ENCODE data around the gene PPM1H.

PPM1H gene

GRCh38 chr12:62751810-62752155, 183.2 kb downstream of the PPM1H start:
- Histone ChIP-seq H3K36me3 (replicated peaks) (no peaks in the 10 kb centered on the region), H3K27me3 (replicated peaks) (no peaks in the 10 kb centered on the region), H3K4me3 (ENCODE audit: low read depth, low read length) (no peak overlapping the region), H3K27ac (no peak overlapping the region)
- DNase-seq, result no peak
- in situ Hi-C loops (cut with HindIII; ENCODE audit: low pct_ligation_motif_present, low sequenced_read_pairs), result no loop called here
- no peak for TF ChIP-seq CTCF (IDR thresholded peaks at IDR 0.05; ENCODE audit: low read depth, low read length, missing control alignments)

- in situ Hi-C loops (cut with HindIII; ENCODE audit: low pct_ligation_motif_present, low sequenced_read_pairs), result no loop called here
- no peaks in the 10 kb centered on the region for H3K36me3 ChIP-seq (replicated peaks)
- H3K4me3 ChIP-seq (ENCODE audit: low read depth, low read length), result no peak overlapping the region
- TF ChIP-seq CTCF (IDR thresholded peaks at IDR 0.05; ENCODE audit: low read depth, low read length, missing control alignments), result no peak
- no peaks in the 10 kb centered on the region for H3K27me3 ChIP-seq (replicated peaks)
- H3K27ac ChIP-seq, result no peak overlapping the region
- no peak for DNase-seq
Measured at GRCh38 chr12:62750941-62751809, 183.8 kb downstream of the PPM1H start.

- no peak for TF ChIP-seq CTCF (IDR thresholded peaks at IDR 0.05; ENCODE audit: low read depth, low read length, missing control alignments)
- DNase-seq, result no peak
- no peaks in the 10 kb centered on the region for H3K36me3 ChIP-seq (replicated peaks)
- H3K27me3 ChIP-seq (replicated peaks), result no peaks in the 10 kb centered on the region
- no peak overlapping the region for H3K27ac ChIP-seq
- H3K4me3 ChIP-seq (ENCODE audit: low read depth, low read length), result no peak overlapping the region
- in situ Hi-C loops (cut with HindIII; ENCODE audit: low pct_ligation_motif_present, low sequenced_read_pairs), result no loop called here
Measured at GRCh38 chr12:62749586-62749985, 185.4 kb downstream of the PPM1H start.

GRCh38 chr12:62748941-62749468, 185.9 kb downstream of the PPM1H start:
- in situ Hi-C loops (cut with HindIII; ENCODE audit: low pct_ligation_motif_present, low sequenced_read_pairs), result no loop called here
- Histone ChIP-seq H3K4me3 (ENCODE audit: low read depth, low read length) (no peak overlapping the region), H3K27ac (no peak overlapping the region), H3K27me3 (replicated peaks) (no peaks in the 10 kb centered on the region), H3K36me3 (replicated peaks) (no peaks in the 10 kb centered on the region)
- TF ChIP-seq CTCF (IDR thresholded peaks at IDR 0.05; ENCODE audit: low read depth, low read length, missing control alignments), result no peak
- DNase-seq, result no peak

GRCh38 chr12:62744551-62744950, 190.4 kb downstream of the PPM1H start:
- in situ Hi-C loops (cut with HindIII; ENCODE audit: low pct_ligation_motif_present, low sequenced_read_pairs), result no loop called here
- Histone ChIP-seq H3K27me3 (replicated peaks) (no peaks in the 10 kb centered on the region), H3K36me3 (replicated peaks) (no peaks in the 10 kb centered on the region), H3K4me3 (ENCODE audit: low read depth, low read length) (no peak overlapping the region), H3K27ac (peak overlapping the region; percentile 54)
- DNase-seq, result peak; percentile 44
- TF ChIP-seq CTCF (IDR thresholded peaks at IDR 0.05; ENCODE audit: low read depth, low read length, missing control alignments), result no peak

All from brain microvascular endothelial cell (primary cell).